H1 (cell line): ENCODE results near the gene VAMP2. TPM values are rescaled to one million over a fixed set of nuclear protein-coding genes. Genes with fewer than 3 reads are reported as not detected.

Experiments used
- CTCF ChIA-PET: fragments of 300-600 bp; sonication (Branson Sonifier 250); formaldehyde crosslinking; loops from one replicate; lab custom pipeline; 2021; ENCODE audit not compliant: partially characterized antibody; lab: Charles Lee
- POLR2A ChIA-PET: fragments of 300-600 bp; sonication (Branson Sonifier 250); formaldehyde crosslinking; loops from one replicate; lab custom pipeline; 2021; ENCODE audit warnings: inconsistent platforms; ENCODE audit not compliant: partially characterized antibody; lab: Charles Lee
- DNase-seq, 2 experiments: peaks; one replicate each; pipeline versions ENCODE4 v3.0.0 to v3.0.0-alpha.2; 2010 to 2022; ENCODE audit warnings: low spot score in 2 of 2, low read depth in 1 of 2, mixed read lengths in 1 of 2
- FAIRE-seq: peaks from 2 replicates; lab custom pipeline; 2011; peaks lifted over from hg19 to GRCh38; lab: Jason Lieb, UNC
- H2AFZ ChIP-seq: 2 replicates; pipeline ENCODE4 v1.8.1; 2012; ENCODE audit warnings: low read length, inconsistent platforms
- H2AK5ac ChIP-seq: 2 replicates; pipeline ENCODE4 v1.6.1; 2013; ENCODE audit warnings: low read depth, low read length
- H2BK120ac ChIP-seq: replicated peaks from 2 replicates; pipeline ENCODE3; 2013; ENCODE audit warnings: low read depth, low read length, inconsistent platforms
- H2BK12ac ChIP-seq: 2 replicates; pipeline ENCODE4 v1.6.1; 2013; ENCODE audit warnings: low read depth, low read length
- H2BK15ac ChIP-seq: 2 replicates; pipeline ENCODE4 v1.6.1; 2013; ENCODE audit warnings: low read length
- H2BK20ac ChIP-seq: 2 replicates; pipeline ENCODE4 v1.6.1; 2013; ENCODE audit warnings: low read length
- H2BK5ac ChIP-seq: 2 replicates; pipeline ENCODE4 v1.6.1; 2013; ENCODE audit warnings: low read depth, low read length
- H3K14ac ChIP-seq: 2 replicates; pipeline ENCODE4 v1.6.1; 2013; ENCODE audit warnings: inconsistent platforms; ENCODE audit not compliant: insufficient read length
- H3K18ac ChIP-seq: 2 replicates; pipeline ENCODE4 v1.6.1; 2013; ENCODE audit warnings: low read length; ENCODE audit errors: extremely low read depth
- H3K23ac ChIP-seq: 2 replicates; pipeline ENCODE4 v1.6.1; 2013; ENCODE audit warnings: inconsistent platforms; ENCODE audit not compliant: insufficient read length
- H3K23me2 ChIP-seq: 2 replicates; pipeline ENCODE4 v1.6.1; 2013; ENCODE audit warnings: low read depth, low read length
- H3K27ac ChIP-seq: 2 replicates; pipeline ENCODE4 v1.6.1; 2011; ENCODE audit warnings: low read depth, low read length, inconsistent platforms
- H3K27me3 ChIP-seq, 4 experiments: replicated peaks in 1 of 4; 1 replicate in 1 of 4; 2 replicates in 3 of 4; pipeline versions ENCODE4 v1.6.1 to v1.8.1; 2011 to 2013; ENCODE audit warnings: low read length in 3 of 4, mild to moderate bottlenecking in 3 of 4, inconsistent platforms in 2 of 4, mixed read lengths in 2 of 4, moderate library complexity in 1 of 4; ENCODE audit not compliant: control insufficient read depth in 3 of 4, insufficient read depth in 3 of 4; ENCODE audit errors: extremely low read depth in 1 of 4
- H3K36me3 ChIP-seq, 4 experiments: 2 replicates each; pipeline versions ENCODE4 v1.6.1 to v1.8.1; 2011 to 2013; ENCODE audit warnings: mild to moderate bottlenecking in 4 of 4, low read length in 3 of 4, moderate library complexity in 2 of 4, control low read depth in 1 of 4, inconsistent platforms in 1 of 4; ENCODE audit not compliant: insufficient read depth in 4 of 4, control insufficient read depth in 2 of 4
- H3K4ac ChIP-seq: replicated peaks from 2 replicates; pipeline ENCODE3; 2013; ENCODE audit warnings: low read length, low read depth, mixed read lengths, inconsistent platforms; ENCODE audit not compliant: insufficient read length
- H3K4me1 ChIP-seq, 4 experiments: replicated peaks in 1 of 4; 1 replicate in 1 of 4; 2 replicates in 3 of 4; pipeline versions ENCODE4 v1.6.1 to v1.8.1; 2011 to 2013; ENCODE audit warnings: low read length in 3 of 4, inconsistent platforms in 2 of 4, mixed read lengths in 1 of 4; ENCODE audit not compliant: insufficient read depth in 4 of 4, control insufficient read depth in 3 of 4
- H3K4me2 ChIP-seq, 2 experiments: 2 replicates each; pipeline versions ENCODE4 v1.6.1 to v1.8.1; 2011 to 2013; ENCODE audit warnings: low read depth in 2 of 2, low read length in 2 of 2, control low read depth in 1 of 2, inconsistent platforms in 1 of 2, mild to moderate bottlenecking in 1 of 2; ENCODE audit not compliant: insufficient read depth in 1 of 2
- H3K4me3 ChIP-seq, 4 experiments: fragments of 200-600, 300-600 bp in 1 of 4; sonication (generic), shearing (Covaris generic), sonication (Bioruptor Twin) in 1 of 4; 2 replicates each; pipeline versions ENCODE4 v1.5.1 to v1.8.1; 2011 to 2016; ENCODE audit warnings: low read length in 4 of 4, low read depth in 3 of 4, control low read depth in 2 of 4, inconsistent platforms in 2 of 4, mild to moderate bottlenecking in 2 of 4, mixed read lengths in 1 of 4, moderate library complexity in 1 of 4; ENCODE audit not compliant: insufficient read depth in 2 of 4; ENCODE audit errors: extremely low read depth in 1 of 4
- H3K56ac ChIP-seq: replicated peaks from 2 replicates; pipeline ENCODE3; 2013; ENCODE audit warnings: low read depth, mild to moderate bottlenecking, mixed read lengths, low read length, inconsistent platforms; ENCODE audit not compliant: insufficient read length
- H3K79me1 ChIP-seq: 2 replicates; pipeline ENCODE4 v1.6.1; 2013; ENCODE audit warnings: low read depth, low read length, control low read depth
- H3K79me2 ChIP-seq, 2 experiments: 2 replicates each; pipeline versions ENCODE4 v1.6.1 to v1.8.1; 2012 to 2013; ENCODE audit warnings: low read length in 2 of 2, mild to moderate bottlenecking in 2 of 2, inconsistent platforms in 1 of 2; ENCODE audit not compliant: insufficient read depth in 2 of 2, control insufficient read depth in 1 of 2
- H3K9ac ChIP-seq, 4 experiments: replicated peaks in 1 of 4; 1 replicate in 1 of 4; 2 replicates in 3 of 4; pipeline versions ENCODE4 v1.6.1 to v1.8.1; 2011 to 2013; ENCODE audit warnings: low read depth in 3 of 4, low read length in 3 of 4, control low read depth in 2 of 4, mild to moderate bottlenecking in 2 of 4, moderate library complexity in 2 of 4, inconsistent platforms in 1 of 4; ENCODE audit errors: extremely low read depth in 1 of 4
- H3K9me3 ChIP-seq, 2 experiments: 2 replicates each; pipeline versions ENCODE4 v1.6.1 to v1.8.1; 2012 to 2013; ENCODE audit warnings: mild to moderate bottlenecking in 2 of 2, moderate library complexity in 2 of 2, control low read depth in 1 of 2, inconsistent platforms in 1 of 2, low read depth in 1 of 2, low read length in 1 of 2, mixed read lengths in 1 of 2; ENCODE audit not compliant: insufficient read depth in 2 of 2
- H4K20me1 ChIP-seq, 2 experiments: replicated peaks in 1 of 2; 2 replicates each; pipeline versions ENCODE3 to v1.8.1; 2011 to 2013; ENCODE audit warnings: inconsistent platforms in 2 of 2, low read length in 2 of 2, mild to moderate bottlenecking in 1 of 2; ENCODE audit not compliant: insufficient read depth in 2 of 2, control insufficient read depth in 1 of 2
- H4K5ac ChIP-seq: 2 replicates; pipeline ENCODE4 v1.6.1; 2013; ENCODE audit warnings: low read length, low read depth, mixed read lengths, inconsistent platforms; ENCODE audit not compliant: insufficient read length
- H4K8ac ChIP-seq: 2 replicates; pipeline ENCODE4 v1.8.0; 2013; ENCODE audit warnings: mild to moderate bottlenecking, moderate library complexity, low read length, inconsistent platforms; ENCODE audit not compliant: insufficient read depth; ENCODE audit errors: extremely low read depth
- H4K91ac ChIP-seq: replicated peaks from 2 replicates; pipeline ENCODE3; 2013; ENCODE audit warnings: low read length, mixed read lengths, inconsistent platforms; ENCODE audit not compliant: insufficient read length
- ATF3 ChIP-seq: IDR thresholded peaks from 2 replicates; pipeline ENCODE4 v1.6.1; 2011; ENCODE audit warnings: low read depth, mild to moderate bottlenecking, low read length; ENCODE audit not compliant: insufficient read depth
- CHD2 ChIP-seq: IDR thresholded peaks from 2 replicates; pipeline ENCODE4 v1.6.1; 2012; ENCODE audit warnings: low read length, improper control_type of control experiment
- GABPA ChIP-seq: IDR thresholded peaks from 2 replicates; pipeline ENCODE4 v1.6.1; 2011; ENCODE audit warnings: mild to moderate bottlenecking, low read length, moderate library complexity, borderline replicate concordance; ENCODE audit not compliant: insufficient read depth
- POLR2A ChIP-seq, 2 experiments: IDR thresholded peaks; 1 replicate in 1 of 2; 2 replicates in 1 of 2; pipeline ENCODE4 v1.6.1; 2011; ENCODE audit warnings: low read depth in 2 of 2, low read length in 2 of 2, mild to moderate bottlenecking in 2 of 2; ENCODE audit errors: control extremely low read depth in 1 of 2
- POLR2AphosphoS5 ChIP-seq: IDR thresholded peaks from 2 replicates; pipeline ENCODE4 v1.6.1; 2011; ENCODE audit warnings: low read depth, low read length
- SIX5 ChIP-seq: IDR thresholded peaks from 2 replicates; pipeline ENCODE4 v1.6.1; 2011; ENCODE audit warnings: mild to moderate bottlenecking, low read depth, low read length
- SP2 ChIP-seq: IDR thresholded peaks from 2 replicates; pipeline ENCODE4 v1.6.1; 2012; ENCODE audit warnings: mild to moderate bottlenecking, low read length, inconsistent platforms
- USF2 ChIP-seq: IDR thresholded peaks from 2 replicates; pipeline ENCODE4 v1.6.1; 2011; ENCODE audit warnings: low read length, improper control_type of control experiment
- YY1 ChIP-seq: IDR thresholded peaks from 2 replicates; pipeline ENCODE4 v1.6.1; 2011; ENCODE audit warnings: low read depth, mild to moderate bottlenecking, low read length
- WGBS, 2 experiments: shearing (Covaris generic) in 1 of 2; methylation state at CpG; one replicate each; pipeline versions ENCODE4 v1.1.6 to v1.1.7; 2013 to 2015; ENCODE audit warnings: low lambda C conversion rate in 2 of 2, mixed read lengths in 2 of 2, inconsistent platforms in 1 of 2, low coverage in 1 of 2, missing lambda C conversion rate in 1 of 2; ENCODE audit not compliant: insufficient replicate concordance in 2 of 2, insufficient coverage in 1 of 2, insufficient read length in 1 of 2; ENCODE audit errors: extremely low coverage in 1 of 2, missing lambda C conversion rate in 1 of 2; 5-methylcytosine and 5-hydroxymethylcytosine counted together
- polyA plus RNA-seq, 7 experiments: library from polyadenylated mRNA; depleted of rRNA in 3 of 7; stranded (reverse) in 5 of 7; unstranded in 2 of 7; fragments of >200 nt in 5 of 7; fragments of 200-250 nt in 2 of 7; gene quantifications; 1 replicate in 5 of 7; 2 replicates in 1 of 7; 4 replicates in 1 of 7; pipeline versions ENCODE4 v1.2.1 to v1.2.3, GENCODE V29; 2011 to 2013; ENCODE audit warnings: missing spikeins in 2 of 7, mixed read lengths in 2 of 7
- total RNA-seq: library from RNA; stranded (reverse); fragmentation: NEBNext Ultra II Directional; extraction: Animal tissue kit (Norgen Biotek cat#: 25700); gene quantifications from 2 replicates; pipeline ENCODE4 v1.2.1, GENCODE V29; 2021

The VAMP2 gene
- total and polyA plus RNA-seq, 2 of the 8 experiments (the other 6 are each of a cell fraction or from before 2014, with no cell fraction given), result 19.3 to 20.5 TPM

GRCh38 chr17:8146381-8147140 lies 16.2 kb downstream of the VAMP2 start:
- H3K9me3 ChIP-seq, result no peaks in the 10 kb centered on the region
- POLR2A ChIA-PET, result interaction anchor here (1.3 to 6.4 kb wide), 5 partner anchors 7 to 77 kb away, joined by 3 to 62 read pairs (median 11); partner anchors contain the start of gene TMEM107

More at GRCh38 chr17:8146381-8147140, 16.2 kb downstream of the VAMP2 start:
- Histone ChIP-seq H3K18ac (no peak overlapping the region), H3K79me2 (peaks cover 0 to 5% of the 10 kb centered on the region in 2 experiments; a peak in 1 of 4 replicates), H3K4ac (no peak overlapping the region), H3K23ac (no peak overlapping the region), H2AK5ac (no peak overlapping the region), H3K4me2 (no peak overlapping the region), H3K9ac (no peak overlapping the region), H3K4me1 (peaks cover 0 to 5% (median 2%) of the 10 kb centered on the region in 4 experiments; a peak in 3 of 7 replicates), H3K14ac (no peak overlapping the region), H4K5ac (no peak overlapping the region), H3K36me3 (peaks cover 15 to 52% (median 39%) of the 10 kb centered on the region in 4 experiments), H4K8ac (no peak overlapping the region), H2BK20ac (no peak overlapping the region), H2AFZ (no peak overlapping the region), H2BK5ac (no peak overlapping the region), H3K27me3 (no peaks in the 10 kb centered on the region), H3K56ac (no peak overlapping the region), H2BK120ac (no peak overlapping the region), H3K4me3 (no peak overlapping the region), H3K79me1 (peaks cover 7% of the 10 kb centered on the region; the same call in 1 of the 2 replicates), H4K20me1 (peaks cover 2 to 27% of the 10 kb centered on the region in 2 experiments), H2BK12ac (no peak overlapping the region), H3K23me2 (peaks cover 5% of the 10 kb centered on the region; the same call in 1 of the 2 replicates), H2BK15ac (no peak overlapping the region), H3K27ac (no peak overlapping the region), H4K91ac (no peak overlapping the region)
- 91% methylated on average over 14 of the region's 14 CpGs; no CpG with 5 or more reads in 1 of the 2 experiments for WGBS, 2 experiments
- CTCF ChIA-PET, result interaction anchor here (14.1 kb wide), 1 partner anchor 11 kb away, joined by 133 read pairs; the partner anchor contains the start of gene VAMP2
- FAIRE-seq, result no peak
- TF ChIP-seq USF2 (no peak), GABPA (no peak), POLR2AphosphoS5 (no peak), SIX5 (no peak), SP2 (no peak), ATF3 (no peak), YY1 (no peak), POLR2A (IDR thresholded peaks at IDR 0.05; ENCODE audit: control extremely low read depth in 1 of 2, low read depth in 2 of 2, low read length in 2 of 2) (no peak), CHD2 (no peak)
- no peak for DNase-seq
